GM12864 (cell line): ENCODE results near the gene DHCR7.

ENCODE experiments used
- DNase-seq: peaks from one replicate; pipeline ENCODE4 v3.0.0-alpha.2; 2011; ENCODE audit warnings: low read depth
- H3K4me3 ChIP-seq: 2 replicates; pipeline ENCODE4 v1.5.1; 2011; ENCODE audit warnings: mild to moderate bottlenecking, low read depth, low read length, control low read depth
- CTCF ChIP-seq: IDR thresholded peaks from 2 replicates; pipeline ENCODE4 v1.5.1; 2011; ENCODE audit warnings: low read depth, mild to moderate bottlenecking, moderate library complexity, low read length, control low read depth, inconsistent platforms; ENCODE audit errors: missing control alignments

Gene DHCR7

GRCh38 chr11:71402878-71403277 lies 45.3 kb downstream of the DHCR7 start:
- no peak for DNase-seq
- no peak for TF ChIP-seq CTCF
- H3K4me3 ChIP-seq = no peak overlapping the region

DNA sequence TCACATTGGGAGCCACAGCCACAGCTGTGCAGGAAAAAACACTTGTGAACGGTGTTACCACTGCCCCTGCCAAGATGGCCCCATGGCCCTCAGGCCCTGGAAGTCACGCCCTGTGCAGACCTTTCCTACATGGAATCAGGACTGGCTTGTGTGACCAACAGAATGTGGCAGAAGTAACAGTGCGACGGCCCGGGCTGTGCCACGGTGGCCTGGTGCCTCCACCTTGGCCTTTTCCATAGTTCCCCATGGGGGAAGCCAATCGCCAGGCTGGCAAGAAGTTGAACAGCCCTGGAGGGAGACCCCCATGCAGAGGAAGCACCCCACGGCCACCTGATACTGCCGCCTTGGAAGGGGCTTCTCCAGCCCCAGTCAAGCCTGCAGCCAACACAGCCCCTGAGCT lies 48.0 kb downstream of the DHCR7 start:
- no peak for TF ChIP-seq CTCF
- DNase-seq = no peak
- no peak overlapping the region for H3K4me3 ChIP-seq

GRCh38 chr11:71399341-71399740 lies 48.9 kb downstream of the DHCR7 start:
- TF ChIP-seq CTCF = no peak
- no peak for DNase-seq
- no peak overlapping the region for H3K4me3 ChIP-seq

- DNase-seq = no peak
- no peak for TF ChIP-seq CTCF
- H3K4me3 ChIP-seq = no peak overlapping the region
Measured at GRCh38 chr11:71397961-71398360, 50.2 kb downstream of the DHCR7 start.

DNA sequence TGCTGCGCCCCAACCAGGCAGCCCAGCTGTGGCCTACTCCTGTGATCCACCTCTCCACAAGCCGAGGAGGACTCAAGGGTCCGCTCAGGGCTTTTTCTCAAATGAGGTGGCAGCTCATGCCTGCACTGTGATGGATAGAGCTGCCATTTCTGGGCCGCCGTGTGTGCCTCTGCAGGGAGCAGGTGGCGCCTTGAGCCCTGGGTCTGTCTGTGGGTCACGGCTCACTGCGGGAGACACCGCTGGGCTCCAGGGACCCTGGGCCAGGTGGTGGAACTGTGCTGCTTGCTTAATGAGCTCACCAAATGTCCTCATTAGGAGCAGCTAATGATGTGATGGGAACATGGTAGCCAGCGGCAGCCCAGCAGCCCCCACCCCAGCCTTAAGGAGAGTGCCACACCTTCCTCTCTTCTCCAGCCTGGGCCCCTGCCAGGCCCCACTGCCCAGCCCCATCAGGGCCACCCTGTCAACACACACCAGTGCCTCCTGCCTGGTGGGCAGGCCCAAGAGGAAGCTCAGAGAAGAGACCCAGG lies 50.8 kb downstream of the DHCR7 start:
- no peak for DNase-seq
- TF ChIP-seq CTCF = no peak
- H3K4me3 ChIP-seq = no peak overlapping the region

GRCh38 chr11:71396548-71397123 lies 51.6 kb downstream of the DHCR7 start:
- no peak for DNase-seq
- H3K4me3 ChIP-seq = no peak overlapping the region
- TF ChIP-seq CTCF = no peak

- no peak for TF ChIP-seq CTCF
- no peak for DNase-seq
- no peak overlapping the region for H3K4me3 ChIP-seq
Measured at GRCh38 chr11:71395774-71396173, 52.4 kb downstream of the DHCR7 start.
